Astrocyte (in vitro differentiated cells and primary cell): ENCODE results near the gene TKT.

ENCODE experiments used
- CTCF ChIP-seq: IDR thresholded peaks from 2 replicates; pipeline ENCODE4 v1.5.1; 2011; ENCODE audit warnings: low read depth, mild to moderate bottlenecking, inconsistent platforms, low read length, moderate library complexity; ENCODE audit not compliant: insufficient read depth
- EZH2 ChIP-seq: IDR thresholded peaks from 2 replicates; pipeline ENCODE4 v1.6.1; 2012; ENCODE audit warnings: mild to moderate bottlenecking, low read length, inconsistent platforms; ENCODE audit not compliant: insufficient read depth

GRCh38 chr3:53195066-53195450 is 60.8 kb downstream of the TKT start:
- TF ChIP-seq EZH2 (no peak), CTCF (no peak)
